ENCODE measurements around the gene SLC25A6.

SLC25A6 gene

DNA sequence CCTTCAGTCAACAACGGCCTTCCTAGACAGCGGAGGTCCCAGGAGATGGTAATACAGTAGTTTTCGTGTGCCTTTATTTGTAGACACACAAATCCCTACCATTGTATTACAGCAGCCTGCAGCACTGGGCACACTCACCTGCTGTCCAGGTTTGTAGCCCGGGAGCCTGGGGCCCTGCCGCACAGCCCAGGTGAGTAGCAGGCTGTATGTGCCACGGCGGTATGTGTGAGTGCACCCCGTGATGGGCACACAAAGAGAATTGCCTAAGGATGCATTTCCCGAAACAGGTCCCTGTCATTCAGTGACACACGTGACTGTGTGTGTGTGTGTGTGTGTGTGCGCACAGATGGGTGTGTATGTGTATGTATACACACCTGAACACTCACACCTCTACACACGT, 8.1 kb upstream of the SLC25A6 start:
- Mint-ChIP-seq H3K36me3 (ENCODE audit: low read depth) (peaks cover 20% of the 10 kb centered on the region), H3K9me3 (no peaks in the 10 kb centered on the region), H3K4me3 (no peak overlapping the region), H3K4me1 (ENCODE audit: low read depth) (peaks cover 12% of the 10 kb centered on the region), H3K27me3 (no peaks in the 10 kb centered on the region), H3K27ac (no peak overlapping the region)

GRCh38 chrX:1398431-1399340, 6.8 kb upstream of the SLC25A6 start:
- H3K36me3 Mint-ChIP-seq (ENCODE audit: low read depth), result peaks cover 25% of the 10 kb centered on the region
- no peak overlapping the region for H3K27ac Mint-ChIP-seq
- H3K9me3 Mint-ChIP-seq, result no peaks in the 10 kb centered on the region
- no peaks in the 10 kb centered on the region for H3K27me3 Mint-ChIP-seq
- peaks cover 24% of the 10 kb centered on the region for H3K4me1 Mint-ChIP-seq (ENCODE audit: low read depth)
- no peak overlapping the region for H3K4me3 Mint-ChIP-seq

- Mint-ChIP-seq H3K4me3 (no peak overlapping the region), H3K27me3 (no peaks in the 10 kb centered on the region), H3K9me3 (no peaks in the 10 kb centered on the region), H3K36me3 (ENCODE audit: low read depth) (peaks cover 25% of the 10 kb centered on the region), H3K27ac (no peak overlapping the region), H3K4me1 (ENCODE audit: low read depth) (peaks cover 32% of the 10 kb centered on the region)
These were observed 5.7 kb upstream of the SLC25A6 start for GRCh38 chrX:1397441-1398270.

DNA sequence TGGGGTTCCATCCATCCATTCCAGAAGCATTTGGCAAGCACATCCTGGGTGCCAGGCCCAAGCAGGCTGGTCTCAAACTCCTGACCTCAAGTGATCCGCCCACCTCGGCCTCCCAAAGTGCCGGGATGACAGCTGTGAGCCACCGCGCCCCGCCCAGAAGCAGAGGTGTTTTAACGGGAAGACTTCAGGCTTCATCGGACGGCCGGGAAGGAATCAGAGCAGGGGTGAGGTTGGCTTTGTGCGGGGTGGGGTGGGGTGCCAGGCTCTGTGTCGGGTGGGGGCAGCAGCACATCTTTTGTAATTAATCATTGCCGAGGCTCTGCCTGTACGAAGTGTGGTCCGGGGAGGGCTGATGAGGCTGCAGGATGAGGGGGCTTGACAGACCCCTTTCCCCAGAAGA, 5.1 kb upstream of the SLC25A6 start:
- Mint-ChIP-seq H3K27me3 (no peaks in the 10 kb centered on the region), H3K4me3 (no peak overlapping the region), H3K4me1 (ENCODE audit: low read depth) (peaks cover 32% of the 10 kb centered on the region), H3K9me3 (no peaks in the 10 kb centered on the region), H3K36me3 (ENCODE audit: low read depth) (peaks cover 25% of the 10 kb centered on the region), H3K27ac (no peak overlapping the region)

DNA sequence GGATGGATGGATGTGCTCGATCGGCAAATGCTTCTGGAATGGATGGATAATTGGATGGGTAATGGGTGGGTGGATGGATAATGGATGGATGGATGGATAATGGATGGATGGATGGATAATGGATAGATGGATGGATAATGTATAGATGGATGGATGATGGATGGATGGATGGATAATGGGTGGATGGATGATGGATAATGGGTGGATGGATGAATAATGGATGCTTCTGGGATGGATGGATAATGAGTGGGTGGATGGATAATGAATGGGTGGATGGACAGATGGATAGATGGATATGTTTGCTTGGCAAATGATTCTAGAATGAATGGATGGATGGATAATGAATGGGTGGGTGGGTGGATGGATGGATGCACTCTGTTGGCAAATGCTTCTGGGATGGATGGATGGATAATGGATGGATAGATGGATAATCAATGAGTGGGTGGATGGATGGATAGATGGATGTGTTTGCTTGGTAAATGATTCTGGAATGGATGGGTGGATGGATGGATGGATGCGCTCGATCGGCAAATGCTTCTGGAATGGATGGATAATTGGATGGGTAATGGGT, 3.8 kb upstream of the SLC25A6 start:
- peak overlapping the region; percentile 37 for H3K4me3 Mint-ChIP-seq
- H3K9me3 Mint-ChIP-seq, result no peaks in the 10 kb centered on the region
- H3K27me3 Mint-ChIP-seq, result no peaks in the 10 kb centered on the region
- peak overlapping the region; percentile 85 for H3K27ac Mint-ChIP-seq
- peaks cover 32% of the 10 kb centered on the region for H3K36me3 Mint-ChIP-seq (ENCODE audit: low read depth)
- peaks cover 39% of the 10 kb centered on the region for H3K4me1 Mint-ChIP-seq (ENCODE audit: low read depth)

GRCh38 chrX:1394731-1395501, 3.0 kb upstream of the SLC25A6 start:
- Mint-ChIP-seq H3K9me3 (no peaks in the 10 kb centered on the region), H3K4me3 (peak overlapping the region; percentile 94), H3K4me1 (ENCODE audit: low read depth) (peaks cover 47% of the 10 kb centered on the region), H3K36me3 (ENCODE audit: low read depth) (peaks cover 40% of the 10 kb centered on the region), H3K27ac (peak overlapping the region; percentile 85), H3K27me3 (no peaks in the 10 kb centered on the region)

DNA sequence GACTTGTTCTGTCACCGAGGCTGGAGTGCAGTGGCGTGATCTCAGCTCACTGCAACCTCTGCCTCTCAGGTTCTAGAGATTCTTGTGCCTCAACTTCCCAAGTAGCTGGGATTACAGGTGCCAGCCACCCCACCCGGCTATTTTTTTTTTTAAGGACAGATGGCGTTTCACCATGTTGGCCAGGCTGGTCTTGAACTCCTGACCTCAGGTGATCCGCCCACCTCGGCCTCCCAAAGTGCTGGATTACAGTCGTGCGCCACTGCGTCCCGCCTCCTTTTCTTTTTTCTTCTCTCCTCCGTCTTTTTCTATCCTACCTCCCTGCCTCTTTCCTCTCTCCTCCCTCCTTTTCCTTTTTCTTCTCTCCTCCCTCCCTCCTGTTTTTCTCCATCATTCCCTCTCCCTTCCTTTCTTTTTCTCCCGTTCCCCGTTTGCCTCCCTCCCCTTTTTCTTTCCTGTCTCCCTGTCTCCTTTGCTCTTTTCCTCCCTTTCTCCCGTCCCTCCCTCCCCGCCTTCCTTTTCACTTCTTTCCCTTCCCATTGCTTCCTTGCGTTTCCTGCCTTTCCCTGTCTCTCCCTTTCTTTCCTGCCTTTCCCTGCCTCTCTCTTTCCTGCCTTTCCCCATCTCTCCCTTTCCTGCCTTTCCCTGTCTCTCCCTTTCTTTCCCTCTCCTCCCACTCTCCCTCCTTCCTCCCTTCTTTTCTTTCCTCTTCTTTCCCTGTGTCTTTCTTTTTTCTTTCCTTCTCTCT, 2.1 kb upstream of the SLC25A6 start:
- Mint-ChIP-seq H3K4me1 (ENCODE audit: low read depth) (peaks cover 56% of the 10 kb centered on the region), H3K4me3 (peak overlapping the region; percentile 94), H3K27me3 (no peaks in the 10 kb centered on the region), H3K9me3 (no peaks in the 10 kb centered on the region), H3K36me3 (ENCODE audit: low read depth) (peaks cover 49% of the 10 kb centered on the region), H3K27ac (peak overlapping the region; percentile 96)

DNA sequence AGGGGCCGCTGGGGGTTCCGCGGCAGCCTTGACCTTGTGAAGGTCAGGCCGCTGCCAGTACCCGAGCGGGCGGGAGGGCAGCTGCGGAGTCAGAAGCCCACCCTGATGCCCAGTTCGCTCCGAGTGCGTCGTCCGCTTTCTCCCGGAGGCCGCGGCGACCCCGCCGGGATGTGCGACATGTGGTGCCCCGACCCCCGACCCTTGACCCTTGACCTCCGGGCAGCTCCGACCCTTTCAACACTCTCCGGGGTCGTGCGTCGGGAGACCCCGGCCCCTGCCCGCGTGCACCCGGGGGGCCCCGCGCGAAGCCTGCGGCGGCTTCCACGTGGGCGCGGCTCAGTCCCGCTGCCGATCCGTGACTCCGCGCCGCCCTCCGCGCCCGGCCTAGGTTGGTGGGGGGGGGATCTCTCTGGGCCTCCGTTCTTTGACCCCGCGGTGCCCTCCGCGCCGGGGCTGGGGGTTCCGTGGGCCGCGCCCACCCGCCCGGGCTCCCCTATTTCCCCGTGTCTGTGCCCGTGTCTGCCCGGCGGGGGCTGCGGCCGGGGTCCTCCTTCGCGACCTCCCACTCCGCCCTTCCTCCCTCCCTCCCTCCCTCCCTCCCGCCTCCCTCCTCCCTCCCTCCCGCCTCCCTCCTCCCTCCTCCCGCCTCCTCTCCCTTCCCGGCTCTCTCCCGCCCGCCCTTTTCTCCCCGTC, 609 bp upstream of the SLC25A6 start:
- Mint-ChIP-seq H3K27ac (peak overlapping the region; percentile 96), H3K9me3 (no peaks in the 10 kb centered on the region), H3K4me3 (peak overlapping the region; percentile 94), H3K27me3 (no peaks in the 10 kb centered on the region), H3K36me3 (ENCODE audit: low read depth) (peaks cover 60% of the 10 kb centered on the region), H3K4me1 (ENCODE audit: low read depth) (peaks cover 71% of the 10 kb centered on the region)

DNA sequence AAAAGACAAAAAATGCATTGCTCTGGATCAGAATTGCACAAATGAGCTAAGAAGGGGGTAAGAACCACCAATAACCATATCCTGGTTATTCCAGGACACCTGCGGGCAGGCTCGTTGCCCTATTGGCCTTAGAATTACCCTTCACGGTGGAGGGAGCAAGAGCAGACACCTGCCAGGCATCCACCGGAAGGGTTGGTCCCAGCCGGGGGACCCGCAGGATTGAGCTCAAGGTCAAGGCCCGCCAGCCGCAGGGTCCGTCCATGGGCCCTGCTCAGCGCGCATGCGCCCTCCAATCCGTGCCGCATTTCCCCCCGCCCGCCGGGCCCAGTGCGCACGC, 575 bp downstream of the SLC25A6 start:
- Mint-ChIP-seq H3K4me1 (ENCODE audit: low read depth) (peaks cover 73% of the 10 kb centered on the region), H3K27ac (peak overlapping the region; percentile 93), H3K27me3 (no peaks in the 10 kb centered on the region), H3K36me3 (ENCODE audit: low read depth) (peaks cover 68% of the 10 kb centered on the region), H3K4me3 (peak overlapping the region; percentile 94), H3K9me3 (no peaks in the 10 kb centered on the region)

GRCh38 chrX:1390621-1391369, 1.1 kb downstream of the SLC25A6 start:
- peak overlapping the region; percentile 94 for H3K4me3 Mint-ChIP-seq
- H3K9me3 Mint-ChIP-seq, result no peaks in the 10 kb centered on the region
- H3K4me1 Mint-ChIP-seq (ENCODE audit: low read depth), result peaks cover 71% of the 10 kb centered on the region
- H3K27me3 Mint-ChIP-seq, result no peaks in the 10 kb centered on the region
- peak overlapping the region; percentile 93 for H3K27ac Mint-ChIP-seq
- H3K36me3 Mint-ChIP-seq (ENCODE audit: low read depth), result peaks cover 65% of the 10 kb centered on the region

DNA sequence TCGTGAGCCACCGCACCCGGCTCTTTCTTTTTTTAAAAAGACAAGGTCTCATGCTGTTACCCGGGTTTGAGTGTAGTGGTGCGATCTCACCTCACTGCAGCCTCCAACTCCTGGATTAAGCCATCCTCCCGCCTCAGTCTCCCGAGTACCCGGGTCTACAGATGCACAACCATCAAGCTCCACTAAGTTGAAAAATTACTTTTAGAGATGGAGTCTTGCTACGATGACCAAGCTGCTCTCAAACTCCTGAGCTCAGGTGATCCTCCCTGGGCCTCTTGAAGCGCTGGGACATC, 2.0 kb downstream of the SLC25A6 start:
- Mint-ChIP-seq H3K9me3 (no peaks in the 10 kb centered on the region), H3K27me3 (no peaks in the 10 kb centered on the region), H3K36me3 (ENCODE audit: low read depth) (peaks cover 66% of the 10 kb centered on the region), H3K4me1 (ENCODE audit: low read depth) (peaks cover 62% of the 10 kb centered on the region), H3K27ac (peak overlapping the region; percentile 11), H3K4me3 (peak overlapping the region; percentile 94)

- H3K4me3 Mint-ChIP-seq, result peak overlapping the region; percentile 55
- H3K27ac Mint-ChIP-seq, result peak overlapping the region; percentile 76
- H3K4me1 Mint-ChIP-seq (ENCODE audit: low read depth), result peaks cover 59% of the 10 kb centered on the region
- H3K36me3 Mint-ChIP-seq (ENCODE audit: low read depth), result peaks cover 67% of the 10 kb centered on the region
- H3K27me3 Mint-ChIP-seq, result no peaks in the 10 kb centered on the region
- H3K9me3 Mint-ChIP-seq, result no peaks in the 10 kb centered on the region
These were observed 2.5 kb downstream of the SLC25A6 start for GRCh38 chrX:1389181-1389992.

Measured in stimulated activated naive CD8-positive, alpha-beta T cell treated with anti-CD3 and anti-CD28 coated beads, Interleukin-15, Interleukin-2, amounts not matched to agents 100 ng/mL and 50 ng/mL, for 24 hours (primary cell).